GDM1 (cell line): ENCODE results near the gene KCNJ15.

Experiments used
- DNase-seq: peaks from one replicate; lab custom pipeline; 2025; lab: John Stamatoyannopoulos, UW

Gene KCNJ15

DNA sequence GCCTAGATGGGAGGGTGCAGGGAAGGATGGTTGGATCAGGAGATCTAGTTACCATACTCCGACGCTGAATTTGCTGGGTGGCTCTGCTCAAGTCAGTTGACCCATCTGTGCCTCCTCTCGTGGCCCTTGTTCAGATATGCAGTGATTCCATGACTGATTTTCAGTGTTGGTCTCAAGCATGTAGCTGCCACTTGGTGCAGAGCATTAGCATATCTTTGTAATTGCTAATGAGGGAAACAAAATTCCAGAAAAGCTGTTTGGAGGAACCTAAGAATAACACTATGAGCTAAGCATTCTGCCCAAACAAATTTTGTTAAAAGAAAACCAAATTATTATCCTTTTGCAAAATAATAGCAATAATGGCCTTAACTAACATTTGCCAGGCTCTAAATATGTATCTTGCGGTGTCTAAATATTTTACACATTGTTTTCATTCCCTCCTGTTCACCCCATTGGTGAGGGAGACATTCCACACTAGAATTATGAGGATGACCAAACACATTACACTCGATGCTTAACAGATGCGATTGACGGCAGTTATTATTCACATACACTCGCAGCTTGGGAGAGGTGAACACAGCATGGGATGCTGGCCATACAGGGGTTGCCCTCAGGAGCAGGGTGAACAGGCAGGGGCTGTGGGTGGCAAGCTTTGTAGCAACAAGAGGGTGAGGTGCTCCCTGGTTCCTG is 69.1 kb downstream of the KCNJ15 start:
- no peak for DNase-seq

DNA sequence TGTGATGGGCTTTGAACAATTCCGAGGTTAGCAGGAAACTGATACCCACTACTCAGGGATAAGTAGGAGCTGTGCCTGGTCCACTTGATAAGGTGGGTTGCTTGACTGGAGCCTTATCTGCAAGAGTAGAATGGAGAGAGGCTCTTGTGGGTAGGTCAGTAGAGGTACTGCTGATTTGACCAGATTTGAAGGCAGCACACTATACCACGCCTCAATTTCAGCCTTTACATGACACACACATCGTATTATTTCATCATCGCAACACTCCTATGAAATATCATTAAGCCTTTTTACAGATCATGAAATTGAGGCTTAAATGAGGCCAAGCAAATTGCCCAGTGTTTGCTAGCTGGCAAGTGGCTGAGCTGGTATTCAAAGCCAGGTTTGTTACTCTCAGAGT is 69.6 kb downstream of the KCNJ15 start:
- no peak for DNase-seq

DNA sequence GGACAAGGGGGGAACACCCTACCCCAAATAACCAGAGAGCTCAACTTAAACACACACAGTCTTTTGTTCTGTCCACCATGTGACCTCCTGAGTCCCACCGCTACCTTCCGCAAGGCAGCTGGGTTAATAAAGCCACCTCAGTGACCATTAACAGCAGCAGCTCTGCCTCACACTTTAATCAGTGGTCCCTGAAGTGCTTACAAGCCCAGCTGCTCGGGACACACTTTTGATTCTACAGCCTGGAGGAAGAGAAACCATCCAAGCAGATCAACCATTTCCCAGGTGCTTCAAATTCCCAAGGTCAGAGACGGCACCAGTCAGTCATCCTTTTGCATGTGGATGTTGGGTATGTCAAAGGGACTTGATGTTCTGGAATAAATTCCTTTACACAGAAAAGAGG is 70.1 kb downstream of the KCNJ15 start:
- no peak for DNase-seq

DNA sequence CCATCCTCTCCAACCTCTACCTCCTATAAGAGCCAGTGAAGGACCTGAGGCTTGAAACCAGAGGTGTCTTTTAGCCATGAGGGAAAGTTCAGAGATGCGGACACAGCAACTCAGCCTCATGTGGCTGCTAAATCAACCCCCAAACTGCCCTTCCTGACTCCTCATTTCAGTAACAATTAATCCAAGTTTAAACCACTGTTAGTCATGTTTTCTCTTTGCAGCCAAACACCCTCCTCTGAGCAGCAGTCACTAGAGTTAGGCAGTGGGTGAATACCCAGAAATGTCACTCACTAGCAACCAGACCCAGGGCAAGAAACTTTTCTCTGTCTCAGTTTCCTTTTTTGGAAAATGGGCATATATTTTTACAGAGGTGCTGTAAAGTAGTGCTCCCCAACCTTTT is 71.2 kb downstream of the KCNJ15 start:
- no peak for DNase-seq

DNA sequence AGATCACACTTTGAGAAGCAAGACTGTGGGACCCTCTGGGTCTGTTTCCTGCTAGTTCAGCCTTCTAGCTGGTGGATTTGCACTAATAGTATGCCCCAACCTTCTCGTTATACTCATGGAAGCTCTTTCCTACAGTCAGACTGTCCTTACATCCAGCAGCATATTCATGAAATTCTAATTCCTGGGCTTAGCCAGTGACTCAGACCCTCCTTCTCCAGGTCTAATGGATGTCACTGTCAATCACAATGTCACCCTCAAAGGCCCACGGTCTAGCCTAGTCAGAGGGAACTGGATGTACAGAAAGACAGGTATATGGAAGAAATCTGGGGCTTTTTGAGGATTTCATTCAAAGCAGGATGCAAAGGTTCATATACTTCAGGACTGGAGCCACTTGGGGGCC is 72.4 kb downstream of the KCNJ15 start:
- DNase-seq = no peak

DNA sequence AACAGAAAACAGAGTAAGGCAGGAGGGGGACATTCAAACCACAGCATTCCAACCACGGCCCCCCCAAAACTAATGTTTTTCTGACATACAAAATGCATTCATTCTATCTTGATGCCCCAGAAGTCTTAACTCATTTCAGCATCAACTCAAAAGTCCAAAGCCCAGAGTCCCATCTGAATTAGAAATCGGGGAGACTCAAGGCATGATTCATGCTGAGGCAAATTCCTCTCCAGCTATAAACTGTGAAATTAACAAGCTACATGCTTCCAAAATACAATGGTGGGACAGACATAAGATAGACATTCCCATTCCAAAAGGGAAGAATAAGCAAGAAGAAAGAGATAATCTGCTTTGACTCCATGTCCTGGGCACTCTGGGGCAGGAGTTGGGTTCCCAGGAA is 73.9 kb downstream of the KCNJ15 start:
- DNase-seq = no peak

DNA sequence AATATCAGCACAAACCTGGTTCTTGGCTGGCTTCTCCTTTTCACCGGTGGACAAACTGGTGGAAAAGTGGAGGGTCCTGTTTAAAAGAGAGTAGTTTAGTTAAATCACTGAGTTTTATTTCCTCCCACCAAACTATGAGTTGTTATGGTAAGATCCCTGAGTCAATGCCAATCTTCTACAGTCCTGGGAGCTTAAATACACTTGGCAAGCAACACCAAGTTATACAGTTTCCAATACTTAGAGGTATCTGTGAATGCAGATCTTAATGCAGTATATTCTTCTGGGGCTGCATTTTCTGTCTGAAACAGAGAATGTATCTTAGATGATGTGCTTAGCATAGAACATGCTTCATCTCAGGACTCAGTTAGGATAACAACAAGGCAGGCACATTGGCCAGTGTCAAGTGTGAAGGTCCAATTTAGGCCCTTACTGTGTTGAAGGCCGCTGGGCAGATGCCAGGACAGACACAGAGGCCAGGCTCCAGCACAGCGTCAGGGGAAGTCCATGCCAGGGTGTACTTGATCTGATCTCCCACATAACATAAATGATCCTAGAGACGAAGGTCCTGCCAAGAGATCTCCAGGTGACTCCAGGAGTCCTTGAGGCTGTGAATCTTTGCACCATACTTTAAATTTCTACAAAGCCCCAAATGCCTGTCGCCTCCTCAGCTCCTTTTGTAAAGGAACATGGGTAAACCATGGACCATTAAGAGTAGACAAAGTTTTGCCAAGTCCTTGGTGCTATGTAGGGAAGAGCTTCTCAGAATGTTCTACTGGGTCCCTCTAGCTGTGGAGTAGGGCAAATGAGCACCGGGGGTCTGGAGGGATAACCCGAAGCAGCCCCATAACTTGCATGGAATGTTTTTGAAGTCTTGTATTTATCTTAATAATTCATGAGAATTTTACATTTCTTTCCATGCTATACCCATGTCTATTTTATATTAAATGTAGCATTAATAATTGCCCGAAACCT is 76.8 kb downstream of the KCNJ15 start:
- no peak for DNase-seq

DNA sequence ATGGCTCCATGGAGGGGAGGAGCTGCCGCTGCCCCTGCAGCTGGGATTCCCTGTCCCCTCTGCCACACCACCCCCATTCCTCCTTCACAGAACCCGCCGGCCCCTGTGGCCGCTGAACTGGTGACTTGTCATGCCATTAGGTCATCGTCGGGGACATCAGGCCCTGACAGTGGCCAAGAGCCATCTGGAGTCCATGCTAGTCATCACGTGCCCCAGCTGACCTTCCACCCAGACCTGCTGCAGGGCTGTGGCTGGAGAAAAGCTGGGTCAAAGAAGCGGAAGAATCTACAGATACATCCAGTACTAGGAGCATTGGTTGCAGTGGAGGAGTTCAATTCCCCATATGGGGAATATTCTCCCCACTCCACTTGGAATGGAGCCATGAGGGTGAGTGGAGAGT is 78.1 kb downstream of the KCNJ15 start:
- no peak for DNase-seq

DNA sequence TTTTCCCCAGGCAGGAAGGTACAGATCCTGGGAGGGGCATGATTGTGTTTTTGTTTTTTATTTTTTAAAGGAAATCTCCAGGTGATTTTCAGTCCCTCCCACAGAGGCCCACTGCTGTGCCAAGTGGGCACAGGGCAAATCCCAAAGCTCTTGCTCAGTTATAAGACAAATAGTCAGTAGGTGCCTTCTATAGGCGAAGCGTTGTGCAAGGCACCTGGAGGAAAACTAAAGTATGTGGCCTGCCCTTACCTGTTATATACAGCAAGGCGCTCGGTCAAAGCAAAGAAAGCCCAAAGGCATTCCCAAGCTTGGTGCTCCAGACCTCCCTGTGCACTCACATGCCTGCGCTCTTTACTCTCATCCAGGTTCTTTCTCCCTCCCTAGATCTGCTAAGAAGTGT is 81.0 kb downstream of the KCNJ15 start:
- no peak for DNase-seq

DNA sequence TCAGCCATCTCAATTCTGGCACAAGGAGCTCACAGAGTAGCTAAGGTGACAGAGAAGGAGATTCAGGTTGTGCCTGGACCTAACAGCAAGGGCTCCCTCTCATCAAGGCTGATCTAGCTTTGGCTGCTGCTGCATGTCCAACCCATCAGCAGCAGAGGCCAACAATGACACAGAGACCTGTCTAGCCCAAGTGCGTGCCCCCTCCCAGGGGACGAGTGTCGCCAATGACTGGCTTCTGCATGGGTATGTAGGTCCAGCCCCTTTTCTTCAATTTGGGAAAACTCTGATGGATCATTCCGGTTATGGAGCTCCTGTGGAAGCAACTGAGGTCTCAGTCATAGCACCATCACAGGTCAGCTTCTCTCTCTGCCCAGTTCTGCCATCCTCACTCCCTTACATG is 83.3 kb downstream of the KCNJ15 start:
- DNase-seq = no peak

DNA sequence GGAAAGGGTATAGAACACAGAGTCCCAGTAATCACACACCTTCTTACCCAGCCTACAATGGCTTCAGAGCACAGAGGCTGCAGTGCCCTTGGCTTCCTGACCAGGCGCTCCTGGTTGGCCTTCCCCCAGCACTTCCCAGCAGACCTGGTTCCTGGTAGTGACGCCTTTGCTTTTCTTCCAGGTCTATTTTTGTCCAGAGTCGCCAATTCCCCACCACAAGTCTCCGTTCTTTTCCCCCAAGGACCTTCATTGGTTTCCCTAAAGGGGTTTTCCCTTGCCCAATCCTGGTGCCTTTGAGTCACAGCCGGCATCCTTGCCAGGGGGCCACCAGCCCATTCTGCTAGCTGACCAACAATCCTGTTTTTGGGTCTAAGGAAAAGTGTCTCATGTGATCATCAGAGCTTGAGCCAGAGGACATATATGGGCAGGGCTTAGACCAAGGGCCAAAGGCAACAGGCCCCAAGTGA is 84.8 kb downstream of the KCNJ15 start:
- no peak for DNase-seq

DNA sequence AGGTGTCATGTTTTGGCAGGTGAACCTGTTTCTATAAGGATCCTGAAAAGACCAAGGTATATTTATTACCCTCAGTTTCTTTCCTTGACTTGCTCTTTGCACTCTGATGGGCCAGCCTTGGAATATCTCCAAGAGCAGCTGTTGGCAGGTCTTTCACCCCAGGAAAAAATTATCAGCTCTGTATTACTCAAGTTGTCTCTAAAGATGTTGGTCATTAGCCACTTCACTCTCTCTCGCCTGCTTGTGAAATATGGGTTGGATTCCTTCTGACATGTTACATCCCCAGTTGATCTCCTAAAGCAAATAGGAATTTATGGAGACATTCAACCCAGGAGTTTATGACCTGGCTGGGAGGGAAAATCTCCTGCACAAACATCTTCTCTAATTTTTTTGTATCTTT is 85.9 kb downstream of the KCNJ15 start:
- DNase-seq = no peak

DNA sequence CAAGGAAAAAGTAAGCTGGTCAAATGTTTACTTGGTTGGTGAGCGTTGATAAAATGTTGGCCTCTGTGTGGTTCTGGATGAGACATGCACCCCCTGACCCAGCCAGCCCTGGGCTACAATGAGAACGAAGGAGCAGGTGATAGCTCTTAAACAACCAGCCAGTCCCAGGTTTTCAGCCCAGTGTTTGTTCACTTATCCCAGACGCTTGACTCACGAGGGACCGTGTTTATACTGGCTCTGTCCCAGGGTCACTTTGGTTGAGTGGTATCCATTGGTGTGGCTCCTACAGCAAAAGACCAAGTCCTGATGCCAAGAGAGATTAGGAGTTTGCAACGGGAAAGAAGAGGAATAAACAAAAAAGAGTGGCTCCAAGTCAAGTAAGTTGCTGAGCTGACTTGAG is 86.9 kb downstream of the KCNJ15 start:
- DNase-seq = no peak

DNA sequence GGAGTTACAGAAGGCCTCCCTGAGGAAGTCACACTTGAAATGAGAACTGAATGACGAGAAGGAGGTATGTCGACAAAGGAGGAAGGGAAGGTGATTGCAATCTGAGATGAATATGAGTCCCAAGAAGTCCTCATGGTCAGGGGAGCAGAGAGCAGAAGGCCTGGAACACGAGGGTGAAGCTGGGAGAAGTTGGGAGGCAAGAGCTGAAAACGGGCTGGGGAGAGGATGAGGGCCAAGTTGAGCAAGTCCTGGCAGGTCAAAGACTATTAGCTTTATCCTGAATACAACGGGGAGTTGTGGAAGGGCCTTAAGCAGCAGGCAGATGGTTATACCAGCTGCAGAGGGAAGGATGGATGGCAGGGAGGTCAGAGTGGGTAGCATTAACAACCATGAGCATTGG is 89.5 kb downstream of the KCNJ15 start:
- DNase-seq = no peak

DNA sequence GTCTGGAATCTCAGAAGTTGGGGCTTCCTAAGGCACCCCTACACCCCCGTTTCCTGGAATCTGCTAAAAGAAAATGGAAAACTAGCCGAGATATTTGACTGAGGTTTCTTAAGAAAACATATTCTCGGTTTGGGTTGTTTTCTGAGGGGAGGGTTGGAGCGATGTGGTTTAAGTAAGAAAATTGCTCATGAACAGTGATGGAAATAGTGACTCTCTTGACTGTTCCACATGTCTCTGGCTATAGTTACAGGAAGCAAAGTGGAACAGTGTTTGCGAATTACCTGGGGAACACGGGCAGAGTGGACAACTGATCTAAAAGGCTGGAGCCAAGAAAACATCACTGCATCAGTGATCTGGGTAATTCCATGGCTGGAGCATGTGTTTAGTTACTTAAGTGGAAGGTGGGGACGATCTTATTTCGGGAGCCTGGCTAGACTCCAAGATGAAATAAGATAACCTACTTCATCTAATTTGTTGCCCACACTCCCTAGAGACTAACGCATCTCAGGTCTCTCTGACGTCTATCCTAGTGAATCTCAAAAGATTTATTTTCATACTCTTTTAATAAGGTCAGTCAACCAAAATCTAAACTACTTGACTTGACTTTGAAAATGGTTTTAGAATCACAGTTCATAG is 92.4 kb downstream of the KCNJ15 start:
- DNase-seq = no peak

DNA sequence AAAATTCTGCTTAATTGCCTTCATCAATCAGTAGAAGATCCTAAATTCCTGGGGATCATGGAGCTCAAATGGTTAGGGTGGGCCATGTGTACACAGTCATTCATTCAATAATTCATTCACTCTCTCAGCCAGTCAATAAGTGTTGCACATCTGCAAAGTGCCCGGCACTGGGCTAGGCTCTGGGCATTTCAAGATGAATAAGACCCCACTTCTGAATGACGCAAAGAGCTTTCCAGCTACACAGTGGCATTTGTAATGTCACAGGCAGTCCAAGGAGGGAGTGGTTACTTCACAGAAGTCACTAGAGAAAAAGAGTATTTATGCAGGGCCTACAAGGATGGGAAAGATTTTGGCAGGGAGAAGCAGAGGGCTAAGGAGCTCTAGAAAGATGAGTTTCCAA is 93.2 kb downstream of the KCNJ15 start:
- no peak for DNase-seq

DNA sequence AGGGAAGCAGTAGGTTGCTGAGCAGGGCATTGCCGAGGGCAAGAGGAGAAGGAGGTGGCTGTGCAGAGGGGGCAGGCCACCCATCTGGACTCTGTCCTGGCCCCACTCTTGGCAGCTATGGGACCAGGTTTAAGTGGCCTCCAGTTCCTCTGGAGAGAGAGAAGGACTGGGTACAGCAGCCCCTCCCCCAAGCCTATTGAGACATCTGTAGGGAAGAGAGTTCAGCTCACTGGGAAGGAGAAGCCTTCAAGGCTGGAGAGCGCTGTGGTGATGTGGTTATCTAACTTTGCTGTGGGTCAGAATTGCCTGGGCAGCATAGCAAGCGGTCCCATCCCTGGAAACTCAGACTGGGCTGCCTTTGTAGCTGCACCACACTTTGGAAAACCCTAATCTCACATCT is 93.9 kb downstream of the KCNJ15 start:
- no peak for DNase-seq

DNA sequence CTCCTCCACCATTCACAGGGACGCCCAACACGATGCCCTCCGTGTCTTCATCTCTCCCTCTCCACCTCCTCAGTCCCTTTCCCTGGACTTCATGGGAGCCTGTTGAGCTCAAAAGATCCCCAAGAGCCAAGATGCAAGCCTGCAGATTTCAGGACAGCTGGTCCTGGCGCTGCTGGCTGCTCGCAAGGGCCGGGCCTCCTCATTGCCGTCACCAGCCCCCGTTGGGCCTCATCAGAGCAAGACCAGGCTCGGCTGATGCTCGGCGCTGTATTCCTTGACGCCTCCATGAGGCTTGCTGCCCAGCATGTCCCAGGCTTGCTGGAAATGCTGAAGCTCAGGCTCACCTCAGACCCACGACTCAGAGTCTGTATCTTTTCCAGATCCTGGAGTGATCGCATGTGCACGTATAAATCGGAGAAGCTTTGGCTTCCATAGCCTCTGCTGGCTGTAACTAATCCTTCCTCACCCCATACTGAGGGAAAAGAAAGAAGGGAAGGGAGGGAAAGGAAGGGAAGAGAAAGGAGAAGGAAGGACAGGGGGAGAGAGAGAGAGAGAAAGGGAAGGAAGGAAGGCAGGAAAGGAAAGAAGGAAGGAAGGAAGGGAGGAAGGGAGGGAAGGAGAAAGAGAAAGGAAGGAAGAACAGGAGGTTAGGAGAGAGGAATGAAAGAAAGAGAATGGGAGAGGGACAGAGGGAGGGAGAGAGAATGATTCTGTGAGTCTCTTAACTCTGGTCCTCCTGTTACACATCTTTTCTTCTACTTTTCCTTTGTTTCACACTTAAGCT is 94.6 kb downstream of the KCNJ15 start:
- DNase-seq = no peak

DNA sequence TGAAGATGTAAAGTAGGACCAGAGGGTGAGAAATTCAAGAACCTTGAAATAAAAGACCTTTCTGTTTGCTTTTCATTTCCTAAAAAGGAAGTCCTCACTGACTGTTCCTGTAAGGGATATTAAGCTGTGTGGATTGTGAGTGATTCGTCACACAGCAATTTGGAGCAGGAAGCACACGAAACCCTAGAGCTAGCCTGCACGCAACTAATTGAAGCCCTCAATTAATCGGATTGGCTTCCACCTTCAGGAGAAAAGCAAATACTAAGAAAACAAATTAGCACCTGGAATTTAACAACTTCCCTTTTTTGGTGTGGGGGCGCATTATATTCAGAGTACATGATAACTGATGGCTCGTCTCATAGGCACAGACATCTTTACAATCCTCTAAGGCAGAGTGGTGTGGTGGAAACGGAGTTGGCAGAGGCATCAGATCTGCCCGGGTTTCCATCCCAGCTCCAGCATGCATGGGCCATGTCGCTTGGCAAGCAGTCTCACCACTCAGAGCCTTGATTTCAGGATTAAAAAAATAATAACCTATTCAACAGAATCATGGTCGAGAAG is 95.2 kb downstream of the KCNJ15 start:
- DNase-seq = no peak

DNA sequence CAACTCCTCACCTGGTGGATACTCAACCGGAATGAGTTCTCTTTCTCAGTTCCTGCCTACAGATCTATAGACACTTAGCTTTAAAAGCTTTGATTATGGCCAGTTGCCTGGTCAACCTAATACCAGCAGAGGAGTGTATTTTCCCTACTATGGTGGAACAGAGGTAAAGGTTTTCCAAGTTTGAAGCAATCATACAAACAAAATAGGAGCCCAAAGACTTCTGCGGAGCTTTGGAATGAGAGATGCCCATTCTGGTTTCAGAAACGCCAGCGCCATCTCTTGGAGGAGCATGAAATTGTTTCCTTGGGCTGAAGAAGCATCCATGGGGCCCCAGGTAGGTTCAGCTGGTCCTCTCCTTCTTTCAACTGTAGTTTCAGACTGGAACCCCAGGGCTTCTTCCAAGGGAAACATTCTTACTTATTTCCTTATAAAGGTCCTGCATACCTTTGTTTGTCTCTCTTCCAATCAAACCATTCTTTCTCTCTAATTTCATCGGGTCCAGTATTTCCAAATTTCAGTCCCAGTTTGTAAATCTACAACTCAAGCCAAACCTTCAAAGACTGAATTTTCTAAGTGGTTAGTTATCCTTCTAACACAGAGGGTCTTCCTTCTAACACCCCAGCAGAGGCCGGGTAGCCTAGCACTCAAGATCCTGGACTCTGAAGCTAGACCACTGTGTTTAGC is 95.9 kb downstream of the KCNJ15 start:
- DNase-seq = peak; percentile 28

DNA sequence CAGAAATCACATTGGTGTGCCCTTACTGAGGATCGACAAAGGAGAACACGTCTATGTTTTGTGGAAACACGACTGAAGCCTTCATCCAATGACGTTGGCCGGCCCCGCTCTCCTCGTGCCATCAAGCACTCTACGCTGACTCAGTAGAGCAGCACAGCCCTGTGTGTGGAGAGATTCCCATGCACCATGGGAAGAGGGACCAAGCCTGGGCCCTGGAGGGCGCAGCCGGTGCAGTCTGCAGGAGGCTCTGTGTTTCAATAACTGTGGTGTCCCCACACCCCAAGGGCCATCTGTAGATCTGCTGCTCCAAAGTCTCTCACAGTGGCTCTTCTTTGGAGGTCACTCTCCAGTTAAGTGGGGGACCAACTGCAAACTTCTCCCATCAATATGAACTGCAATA is 97.4 kb downstream of the KCNJ15 start:
- DNase-seq = no peak
